NOMO-1 (cell line): ENCODE results near the gene HS2ST1.
A peak's percentile ranks its signal among the peaks of the same experiment; 100 is the strongest.
"Not testable (repeated sequence)": the region's sequence is repeated elsewhere in the genome, so short reads cannot be mapped to it uniquely, and the experiment has no call there.

Experiments
- DNase-seq, 2 experiments: peaks; one replicate each; lab custom pipeline; 2025; ENCODE audit not compliant: unreplicated experiment in 2 of 2; lab: John Stamatoyannopoulos, UW

Gene HS2ST1

DNA sequence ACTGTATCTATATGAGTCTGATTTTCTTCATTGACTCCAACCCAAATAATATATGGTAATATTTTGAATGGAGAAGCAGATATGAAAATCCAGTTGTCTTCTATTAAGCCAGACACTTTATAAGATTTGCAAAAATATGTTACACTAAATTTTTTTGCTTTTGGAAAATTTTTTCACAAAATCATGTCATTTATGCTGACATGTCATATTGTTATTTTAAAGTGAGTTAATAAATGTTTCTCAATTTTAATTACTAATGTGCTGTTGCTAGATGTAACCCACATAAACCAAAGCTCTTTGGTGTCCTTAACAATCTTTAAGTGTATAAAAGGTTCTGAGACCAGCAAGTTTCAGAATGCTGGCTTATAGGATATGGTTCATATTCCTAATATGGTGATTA lies 142.5 kb downstream of the HS2ST1 start:
- no peak for DNase-seq

DNA sequence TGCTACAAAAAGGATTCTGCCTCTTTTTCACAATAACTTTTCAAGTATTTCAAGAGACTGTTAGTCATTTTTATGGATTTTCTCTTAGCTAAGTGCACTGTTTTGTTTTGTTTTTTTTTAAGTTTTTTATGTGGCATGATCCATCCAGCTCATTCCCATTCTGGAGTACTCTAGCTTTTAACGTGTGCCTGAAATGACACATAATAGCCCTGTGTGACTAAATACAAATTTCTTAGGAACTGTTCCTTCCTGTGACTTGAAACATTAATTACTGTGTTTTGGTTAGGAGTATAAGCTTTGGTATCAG lies 143.9 kb downstream of the HS2ST1 start:
- DNase-seq: no peak

DNA sequence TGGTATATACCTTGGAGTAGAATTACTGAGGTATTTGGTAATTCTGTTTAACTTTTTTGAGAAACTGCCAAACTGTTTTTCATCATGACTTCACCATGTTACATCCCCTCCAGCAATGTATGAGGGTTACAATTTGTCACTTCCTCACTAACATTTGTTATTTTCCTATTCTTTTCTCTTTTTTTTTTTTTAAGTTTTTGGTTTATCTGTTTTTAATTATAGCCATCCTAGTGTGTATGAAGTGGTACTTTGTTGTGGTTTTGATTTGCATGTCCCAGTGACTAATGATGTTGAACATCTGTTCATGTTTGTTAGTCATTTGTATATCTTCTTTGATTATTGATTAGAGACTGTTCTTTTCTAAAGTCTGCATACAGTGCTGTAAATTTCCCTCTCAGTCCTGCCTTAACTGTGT lies 147.3 kb downstream of the HS2ST1 start:
- no peak for DNase-seq

DNA sequence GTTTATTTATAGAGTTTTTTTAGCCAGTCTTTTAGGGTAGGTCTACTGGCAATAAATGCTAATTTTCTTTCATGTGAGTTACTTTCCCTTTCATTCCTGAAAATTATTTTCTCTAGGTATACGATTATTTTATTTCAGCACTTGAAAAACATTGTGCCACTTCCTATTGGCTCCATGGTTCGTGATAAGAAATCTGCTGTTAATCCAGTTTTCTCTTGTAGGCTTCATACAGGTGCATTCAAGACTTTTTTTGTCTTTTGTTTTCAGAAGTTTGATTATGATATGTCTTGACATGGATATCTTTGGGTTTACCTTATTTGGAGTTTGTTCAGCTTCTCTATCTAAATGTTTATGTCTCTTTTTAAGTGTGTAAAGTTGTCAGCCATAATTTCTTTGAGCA lies 148.3 kb downstream of the HS2ST1 start:
- no peak for DNase-seq

DNA sequence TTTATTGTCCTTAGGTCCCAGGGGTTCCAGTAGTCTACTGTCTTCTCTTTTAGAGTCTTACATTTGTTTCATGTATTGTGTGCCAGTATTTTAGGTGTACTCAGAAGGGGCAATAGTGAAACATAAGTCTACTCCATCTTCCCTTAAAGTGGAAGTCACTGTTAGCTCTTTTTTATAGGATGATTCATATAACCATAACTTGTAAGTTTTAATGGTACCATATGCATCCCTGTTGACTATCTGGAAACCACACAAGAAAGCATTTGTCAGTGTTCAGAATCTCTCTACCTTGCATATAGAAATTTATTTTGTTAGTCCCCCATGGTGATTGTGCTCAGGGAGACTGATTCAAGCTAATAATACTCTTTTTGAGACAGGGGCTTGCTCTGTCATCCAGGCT lies 149.9 kb downstream of the HS2ST1 start:
- no peak for DNase-seq

DNA sequence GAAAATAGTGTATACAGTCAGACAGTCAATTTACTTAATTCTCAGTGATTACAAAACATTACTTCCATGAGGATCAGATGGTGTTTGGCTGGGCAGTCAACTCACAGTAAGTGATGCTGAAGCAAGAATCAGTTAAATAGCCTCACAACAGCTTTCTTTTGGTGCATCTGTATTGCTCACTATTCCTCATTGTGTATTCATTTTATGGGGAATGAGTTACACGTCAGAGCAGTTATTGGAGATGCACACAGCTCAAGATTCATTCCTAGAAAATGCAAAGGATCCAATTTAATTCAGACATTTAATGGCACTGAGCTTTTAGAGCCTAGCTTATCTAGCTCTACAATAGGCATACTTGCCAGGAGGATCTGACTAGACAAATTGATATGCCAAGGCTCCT lies 150.6 kb downstream of the HS2ST1 start:
- no peak for DNase-seq

DNA sequence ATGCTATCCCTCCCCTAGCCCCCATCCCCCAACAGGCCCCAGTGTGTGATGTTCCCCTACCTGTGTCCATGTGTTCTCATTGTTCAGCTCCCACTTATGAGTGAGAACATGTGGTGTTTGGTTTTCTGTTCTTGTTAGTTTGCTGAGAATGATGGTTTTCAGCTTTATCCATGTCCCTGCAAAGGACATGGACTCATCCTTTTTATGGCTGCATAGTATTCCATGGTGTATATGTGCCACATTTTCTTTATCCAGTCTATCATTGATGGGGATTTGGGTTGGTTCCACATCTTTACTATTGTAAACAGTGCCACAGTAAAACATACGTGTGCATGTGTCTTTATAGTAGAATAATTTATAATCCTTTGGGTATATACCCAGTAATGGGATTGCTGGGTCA lies 152.3 kb downstream of the HS2ST1 start:
- not testable (repeated sequence) for DNase-seq

DNA sequence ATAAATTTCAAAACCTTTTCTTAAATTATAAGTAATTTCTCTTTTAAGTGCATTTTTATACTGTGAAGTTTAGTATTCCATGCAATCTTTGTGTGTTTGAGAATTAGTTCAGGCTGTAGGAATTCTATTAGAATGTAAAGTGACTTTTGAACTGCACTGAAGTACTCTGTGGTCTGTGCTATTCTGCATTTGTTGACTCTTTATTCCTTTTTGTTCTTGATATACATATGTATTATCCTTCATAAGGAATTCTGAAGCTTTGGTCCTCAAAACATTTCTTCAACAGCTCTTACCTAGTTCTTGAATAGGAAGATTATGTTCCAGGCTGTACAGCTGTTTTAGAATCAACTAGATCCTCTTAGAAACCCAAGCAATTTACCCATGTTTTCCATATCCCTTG lies 158.0 kb downstream of the HS2ST1 start:
- no peak for DNase-seq

DNA sequence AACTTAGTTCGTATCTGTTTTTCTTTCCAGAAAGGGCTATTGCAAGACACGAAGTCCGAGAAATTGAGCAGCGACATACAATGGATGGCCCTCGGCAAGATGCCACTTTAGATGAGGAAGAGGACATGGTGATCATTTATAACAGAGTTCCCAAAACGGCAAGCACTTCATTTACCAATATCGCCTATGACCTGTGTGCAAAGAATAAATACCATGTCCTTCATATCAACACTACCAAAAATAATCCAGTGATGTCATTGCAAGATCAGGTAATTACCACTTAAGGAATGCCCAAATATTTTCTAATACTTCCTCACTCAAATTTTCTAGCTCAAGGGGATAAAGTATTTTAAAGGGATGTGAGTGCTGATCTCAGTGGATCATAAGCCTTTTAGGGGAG lies 158.5 kb downstream of the HS2ST1 start:
- DNase-seq: no peak

DNA sequence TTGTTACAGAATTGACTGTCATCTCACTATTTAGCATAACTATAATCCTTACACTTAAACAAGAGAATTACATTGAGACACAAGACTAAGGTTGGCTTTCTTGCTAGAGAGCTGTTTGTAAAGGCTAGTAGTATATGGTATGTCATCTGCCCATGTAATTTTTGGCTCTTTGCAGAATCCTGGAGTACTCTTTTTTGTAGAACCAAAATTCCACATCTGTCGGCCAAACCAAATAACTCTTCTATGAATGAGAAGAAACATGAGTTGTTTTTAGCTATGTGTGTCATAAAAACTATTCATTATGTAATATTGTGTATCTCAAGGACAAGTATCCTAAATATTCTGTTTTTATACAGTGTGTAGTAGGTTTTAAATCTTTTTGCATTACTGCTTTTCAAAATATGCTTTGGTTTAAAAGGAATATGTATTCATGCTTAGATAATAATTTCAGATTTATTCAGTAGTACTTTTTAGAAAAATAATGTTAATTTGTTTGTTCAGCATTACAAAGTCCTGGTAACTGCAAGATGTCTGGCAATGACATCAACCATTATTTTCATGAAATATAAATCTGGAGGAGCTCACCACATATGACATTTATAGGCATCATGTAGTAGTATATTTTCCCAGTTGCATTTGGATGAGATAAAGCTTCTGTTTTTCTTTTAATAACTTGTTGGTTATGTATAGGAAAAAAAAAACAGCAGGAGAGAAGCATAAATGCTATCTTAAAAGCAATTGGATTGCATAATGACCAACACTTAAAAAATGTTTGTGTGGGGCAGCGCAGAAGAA lies 159.8 kb downstream of the HS2ST1 start:
- DNase-seq: no peak

DNA sequence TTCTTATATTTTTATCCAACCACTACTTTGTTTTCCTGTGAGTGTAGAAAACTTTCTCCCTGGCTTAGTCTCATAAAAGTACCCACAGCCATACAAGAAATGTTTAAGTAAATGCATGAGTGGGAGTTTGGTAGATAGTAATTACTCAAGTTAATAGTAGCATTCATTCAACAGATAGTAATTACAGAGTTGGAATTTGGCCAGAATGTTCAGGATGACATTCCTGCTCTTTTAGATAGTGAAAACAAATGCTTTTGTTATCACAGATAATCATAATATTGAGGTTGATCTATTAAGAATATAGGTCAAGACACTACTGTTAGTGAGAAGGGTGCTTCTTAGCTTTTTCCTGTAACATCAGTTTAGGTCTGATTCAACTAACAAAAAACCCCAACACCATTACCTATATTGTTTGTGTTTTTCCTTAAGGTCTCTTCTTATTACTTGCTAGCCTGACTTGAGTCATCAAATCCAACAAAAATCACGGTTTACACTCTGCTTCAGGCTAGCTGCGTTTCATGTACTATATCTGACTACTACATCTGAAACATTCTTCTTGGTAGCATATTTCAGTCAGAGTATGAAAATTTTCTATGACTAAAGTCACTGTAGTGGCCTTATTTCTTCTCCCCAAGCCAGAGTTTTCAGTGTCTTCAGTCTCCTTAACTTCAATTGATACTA lies 163.7 kb downstream of the HS2ST1 start:
- no peak for DNase-seq

DNA sequence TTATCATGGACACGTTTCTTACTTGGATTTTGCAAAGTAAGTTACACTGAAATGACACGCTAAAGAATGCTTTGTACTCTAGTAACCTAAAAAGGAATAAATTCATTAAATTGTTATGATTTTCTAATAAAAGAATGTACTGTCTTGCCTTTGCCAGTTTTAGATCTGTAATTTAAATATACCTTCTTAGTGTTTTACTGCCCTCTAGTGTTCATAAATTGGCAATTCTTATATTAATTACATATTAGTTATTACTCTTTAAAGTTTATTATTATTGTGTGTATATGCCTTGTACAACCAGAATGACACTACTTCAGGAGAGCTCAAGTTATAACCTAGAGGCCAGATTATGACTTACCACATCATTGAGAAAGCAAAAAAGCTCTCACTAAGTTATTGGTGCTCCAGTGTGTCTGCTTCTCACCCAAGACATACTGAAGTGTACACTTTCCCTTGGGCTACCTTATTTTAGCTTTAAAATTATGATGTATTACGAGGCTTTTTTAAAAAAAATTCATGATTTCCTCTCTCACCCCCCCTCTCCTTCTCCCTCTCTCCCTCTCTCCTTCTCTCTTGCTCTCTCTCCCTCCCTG lies 169.9 kb downstream of the HS2ST1 start:
- peak; percentile 6 to 20 for DNase-seq

DNA sequence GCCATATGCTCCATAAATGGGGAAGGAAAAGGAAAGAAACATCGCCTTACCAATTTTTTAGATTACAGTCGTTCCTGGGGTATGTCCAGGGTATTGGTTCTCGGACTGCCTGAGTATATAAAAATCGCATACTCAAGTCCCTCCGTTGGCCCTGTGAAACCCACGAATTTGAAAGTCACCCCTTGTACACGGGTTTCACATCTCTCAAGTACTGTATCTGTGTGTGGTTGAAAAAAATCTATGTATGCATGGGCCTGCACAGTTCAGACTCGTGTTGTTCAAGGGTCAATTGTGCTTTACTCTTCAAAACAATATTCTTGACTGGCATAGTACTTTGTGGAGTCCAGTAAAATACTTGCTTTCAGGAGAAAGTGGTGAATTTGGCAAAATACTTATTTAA lies 171.7 kb downstream of the HS2ST1 start:
- no peak for DNase-seq

DNA sequence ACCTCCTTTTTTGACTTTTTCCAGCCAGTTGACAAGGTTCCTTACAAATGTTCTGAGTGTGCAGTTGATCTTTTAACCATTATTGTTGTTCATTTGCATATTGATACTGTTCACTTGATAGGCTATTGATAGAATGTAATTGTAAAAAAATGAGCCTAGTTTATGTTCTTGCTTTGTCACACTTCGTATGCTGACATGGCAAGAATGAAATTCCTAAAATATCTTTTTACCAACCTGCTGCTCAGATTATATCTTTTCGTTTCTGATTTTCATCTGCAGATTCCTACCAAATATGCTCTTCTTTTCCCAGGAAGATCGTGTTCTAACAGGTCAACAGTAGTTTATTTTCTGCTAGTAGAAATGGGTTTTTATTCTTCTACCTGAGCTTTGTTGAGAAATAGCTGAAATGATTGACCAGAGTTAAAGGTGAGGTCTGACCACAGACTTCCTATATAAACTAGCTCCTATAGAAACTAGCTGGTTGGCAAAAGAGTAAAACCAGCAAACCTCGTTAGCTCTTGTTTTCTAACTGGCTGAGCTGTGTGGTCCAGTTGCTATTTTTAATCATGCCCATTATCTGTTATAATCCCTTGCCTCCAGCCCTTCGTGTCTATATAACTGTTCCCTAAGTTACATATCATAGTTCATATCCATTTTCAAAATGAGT lies 174.8 kb downstream of the HS2ST1 start:
- no peak for DNase-seq

DNA sequence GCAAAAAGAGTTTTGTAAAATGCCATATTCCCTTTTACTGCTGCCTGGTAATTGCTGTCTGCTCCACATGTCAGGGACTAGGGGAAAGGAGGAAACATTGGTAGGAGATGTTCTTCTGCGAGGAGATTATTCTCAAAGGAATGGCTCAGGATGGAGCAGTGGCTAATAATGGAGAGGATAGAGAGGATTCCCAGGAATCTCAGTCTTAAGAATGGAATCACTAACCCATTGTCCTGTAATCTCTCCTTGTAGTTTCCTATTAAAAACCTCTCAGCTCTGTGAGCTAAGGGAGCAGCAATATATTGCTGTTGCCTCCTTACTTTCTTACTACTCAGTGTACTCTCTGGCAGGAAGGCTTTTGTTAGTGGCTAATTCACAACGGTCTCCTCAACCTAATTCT lies 175.4 kb downstream of the HS2ST1 start:
- DNase-seq: no peak

DNA sequence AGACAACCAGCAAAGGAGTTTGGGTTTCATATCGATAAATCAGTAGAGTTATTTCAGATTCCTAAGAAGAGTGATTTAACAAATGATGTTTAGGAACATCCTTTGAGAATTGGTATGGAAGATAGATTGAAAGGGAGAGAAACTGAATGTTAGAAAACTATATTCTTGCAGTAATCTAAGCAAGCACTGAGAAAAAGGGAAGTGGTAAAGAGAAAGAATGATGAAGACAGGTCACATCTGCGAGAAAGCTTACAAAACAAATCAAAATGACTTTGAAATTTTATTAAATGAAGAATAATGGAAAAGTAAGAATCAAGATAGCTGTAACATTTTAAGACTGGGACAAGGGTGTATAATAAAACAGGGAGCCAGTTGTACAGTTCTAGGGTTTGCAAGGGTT lies 177.0 kb downstream of the HS2ST1 start:
- peak; percentile 24 to 79 for DNase-seq

DNA sequence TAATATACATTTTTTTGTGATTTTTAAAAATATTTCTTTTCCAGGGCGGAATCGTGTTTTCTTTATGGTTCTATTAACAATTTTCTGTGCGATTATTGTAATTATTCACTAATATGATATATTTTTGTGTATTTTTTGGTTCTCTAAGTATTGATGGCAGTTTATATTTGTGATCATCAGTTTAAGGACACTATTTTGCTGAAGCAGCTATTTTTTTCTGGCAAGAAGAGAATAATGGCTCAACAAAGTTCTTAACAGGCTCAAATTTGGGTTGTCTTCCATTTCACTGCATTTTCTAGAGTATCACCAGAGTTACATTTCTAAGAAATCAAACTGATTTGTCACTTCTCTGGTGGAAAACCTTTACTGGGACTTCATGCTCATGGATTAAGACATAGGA lies 178.4 kb downstream of the HS2ST1 start:
- no peak for DNase-seq

DNA sequence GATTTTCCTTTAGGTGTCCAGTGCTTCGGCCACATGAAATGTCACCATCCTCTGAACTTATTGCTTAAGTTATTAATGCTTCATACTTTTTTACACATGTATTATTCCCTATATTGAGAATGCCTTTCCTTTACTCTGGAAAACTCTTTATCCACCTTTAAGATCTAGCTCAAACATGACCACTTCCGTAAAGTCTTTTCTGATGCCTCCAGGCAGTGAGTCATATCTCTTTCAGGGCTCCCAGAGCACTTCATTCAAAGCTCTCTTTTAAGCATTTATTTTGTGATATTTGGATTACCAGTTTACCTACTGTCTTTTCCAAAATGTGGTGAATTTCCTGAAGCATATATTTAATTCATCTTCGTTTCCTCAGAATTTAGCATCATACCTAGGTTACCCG lies 178.9 kb downstream of the HS2ST1 start:
- no peak for DNase-seq

DNA sequence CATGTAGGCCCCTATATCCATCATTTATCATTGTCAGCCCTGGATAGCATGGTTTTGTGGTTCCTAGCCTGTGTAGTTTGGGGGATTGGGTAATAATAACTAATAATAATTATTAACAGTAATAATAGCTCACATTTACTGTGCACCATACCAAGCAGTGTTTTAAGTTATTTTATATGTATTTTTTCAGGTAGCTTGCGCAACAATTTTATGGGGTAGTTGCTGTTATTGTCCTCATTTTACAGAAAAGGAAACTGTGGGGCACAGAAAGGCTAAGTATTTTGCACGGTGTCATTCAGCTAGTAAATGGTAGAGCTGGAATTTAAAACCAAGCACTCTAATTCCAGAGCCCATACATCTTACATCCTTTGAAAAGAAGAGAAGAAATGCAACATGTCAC lies 179.8 kb downstream of the HS2ST1 start:
- DNase-seq: no peak

DNA sequence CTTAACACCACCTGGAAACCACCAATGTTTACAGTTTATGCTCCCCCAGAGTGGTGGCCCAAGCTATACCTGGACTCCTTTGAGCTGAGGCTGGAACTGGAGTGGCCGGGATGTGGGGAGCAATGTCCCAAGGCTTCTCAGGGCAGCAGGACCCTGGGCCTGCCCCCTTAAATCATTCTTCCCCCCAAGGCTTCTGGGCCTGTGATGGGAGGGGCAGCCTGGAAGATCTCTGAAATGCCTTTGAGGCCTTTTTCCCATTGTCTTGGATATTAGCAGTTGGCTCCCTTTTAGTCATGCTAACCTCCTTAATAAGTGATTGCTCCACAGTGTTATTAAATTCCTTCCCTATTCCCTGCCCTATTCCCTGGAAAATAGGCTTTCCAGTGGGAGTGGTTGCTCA lies 185.8 kb downstream of the HS2ST1 start:
- DNase-seq: no peak

DNA sequence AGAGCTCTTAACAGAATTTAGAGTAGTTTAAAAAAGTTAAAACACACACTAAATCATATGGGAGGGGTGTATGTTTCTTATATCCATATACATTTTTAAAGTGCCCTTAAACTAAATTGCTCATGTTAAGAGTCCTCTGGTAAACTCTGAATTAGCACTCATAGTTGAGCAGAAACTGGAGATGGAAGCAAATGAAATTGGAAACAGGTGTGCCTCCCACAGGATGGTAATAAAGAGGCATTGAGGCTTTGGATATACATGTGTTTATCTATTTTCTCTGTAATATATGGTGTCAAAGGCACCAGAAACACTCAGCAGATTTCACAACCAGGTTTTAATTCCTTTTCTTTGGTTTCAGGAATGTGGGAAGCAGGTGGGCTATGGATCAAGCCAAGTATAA lies 188.6 kb downstream of the HS2ST1 start:
- DNase-seq: no peak

DNA sequence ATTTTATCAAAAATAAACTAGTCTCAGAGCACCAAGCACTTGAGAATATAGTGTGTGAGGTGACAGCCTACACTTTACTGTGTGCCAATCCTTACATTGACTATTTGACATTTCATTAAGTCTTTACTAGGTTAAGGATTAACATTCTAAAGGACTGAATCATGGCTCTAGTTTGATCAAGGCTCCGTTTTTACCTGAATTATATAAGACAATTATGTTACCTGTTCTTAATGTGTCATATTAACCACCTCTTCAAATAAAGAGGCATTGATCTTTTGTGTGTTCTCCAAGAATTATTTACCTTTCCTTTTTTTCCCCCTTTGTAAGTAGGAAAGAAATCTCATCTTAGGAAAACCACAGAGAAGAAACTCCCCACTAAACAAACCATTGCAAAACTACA lies 189.7 kb downstream of the HS2ST1 start:
- DNase-seq: no peak
